ENCODE data around the gene SAMD14. TPM values are rescaled to one million over a fixed set of nuclear protein-coding genes. Genes with fewer than 3 reads are reported as not detected.
A peak's percentile ranks its signal among the peaks of the same experiment; 100 is the strongest.

Gene SAMD14
- total and polyA plus RNA-seq, 4 donors: 3.3 to 6.2 (median 4.2) TPM

GRCh38 chr17:50078430-50078829 is 51.5 kb downstream of the SAMD14 start:
- no peak overlapping the region for H3K4me3 ChIP-seq
- no peak overlapping the region for H3K27ac ChIP-seq (ENCODE audit: low read depth in 1 of 2, low read length in 1 of 2)
- H3K27me3 ChIP-seq (ENCODE audit: control insufficient read depth in 3 of 3, insufficient read depth in 3 of 3, low read length in 2 of 3): no peaks in the 10 kb centered on the region
- ATAC-seq (ENCODE audit: insufficient read depth, low FRiP score) (no peak), DNase-seq (no peak)
- no peaks in the 10 kb centered on the region for H3K9me3 ChIP-seq (ENCODE audit: control insufficient read depth in 4 of 4, insufficient read depth in 3 of 4, low read length in 3 of 4)
- no peaks in the 10 kb centered on the region for H3K4me1 ChIP-seq (ENCODE audit: control insufficient read depth in 5 of 5, insufficient read depth in 5 of 5, low read length in 5 of 5)
- H3K36me3 ChIP-seq (ENCODE audit: control insufficient read depth in 4 of 4, insufficient read depth in 4 of 4, low read length in 4 of 4): peaks cover 0 to 81% (median 6%) of the 10 kb centered on the region in 4 donors
- WGBS, 2 donors: 92 to 97% methylated on average over 4 of the region's 4 CpGs
- no peak for TF ChIP-seq CTCF (IDR thresholded peaks at IDR 0.05; ENCODE audit: control extremely low read depth, extremely low read depth)
- H3K9ac ChIP-seq (ENCODE audit: insufficient read depth in 1 of 2, low read length in 2 of 2): no peak overlapping the region

- H3K9ac ChIP-seq (ENCODE audit: insufficient read depth in 1 of 2, low read length in 2 of 2): no peak overlapping the region
- H3K4me3 ChIP-seq: no peak overlapping the region
- no peak for ATAC-seq (ENCODE audit: insufficient read depth, low FRiP score)
- H3K27ac ChIP-seq (ENCODE audit: low read depth in 1 of 2, low read length in 1 of 2): no peak overlapping the region
- H3K9me3 ChIP-seq (ENCODE audit: control insufficient read depth in 4 of 4, insufficient read depth in 3 of 4, low read length in 3 of 4): peaks cover 0 to 2% (median 0%) of the 10 kb centered on the region in 4 donors
- no peaks in the 10 kb centered on the region for H3K4me1 ChIP-seq (ENCODE audit: control insufficient read depth in 5 of 5, insufficient read depth in 5 of 5, low read length in 5 of 5)
- H3K36me3 ChIP-seq (ENCODE audit: control insufficient read depth in 4 of 4, insufficient read depth in 4 of 4, low read length in 4 of 4): peaks cover 0 to 88% (median 6%) of the 10 kb centered on the region in 4 donors
- TF ChIP-seq CTCF (IDR thresholded peaks at IDR 0.05; ENCODE audit: control extremely low read depth, extremely low read depth): no peak
- WGBS, 2 donors: 69 to 79% methylated on average over 39 of the region's 39 CpGs
- peak in 1 of 3 donors; percentile 35 for DNase-seq
- no peaks in the 10 kb centered on the region for H3K27me3 ChIP-seq (ENCODE audit: control insufficient read depth in 3 of 3, insufficient read depth in 3 of 3, low read length in 2 of 3)
Measured at GRCh38 chr17:50076591-50077235, 53.2 kb downstream of the SAMD14 start.

- Histone ChIP-seq H3K4me3 (no peak overlapping the region), H3K9me3 (ENCODE audit: control insufficient read depth in 4 of 4, insufficient read depth in 3 of 4, low read length in 3 of 4) (peaks cover 0 to 7% (median 0%) of the 10 kb centered on the region in 4 donors), H3K27ac (ENCODE audit: low read depth in 1 of 2, low read length in 1 of 2) (no peak overlapping the region), H3K9ac (ENCODE audit: insufficient read depth in 1 of 2, low read length in 2 of 2) (no peak overlapping the region), H3K27me3 (ENCODE audit: control insufficient read depth in 3 of 3, insufficient read depth in 3 of 3, low read length in 2 of 3) (no peaks in the 10 kb centered on the region), H3K4me1 (ENCODE audit: control insufficient read depth in 5 of 5, insufficient read depth in 5 of 5, low read length in 5 of 5) (no peaks in the 10 kb centered on the region), H3K36me3 (ENCODE audit: control insufficient read depth in 4 of 4, insufficient read depth in 4 of 4, low read length in 4 of 4) (peaks cover 0 to 88% (median 9%) of the 10 kb centered on the region in 4 donors)
- ATAC-seq (ENCODE audit: insufficient read depth, low FRiP score) (no peak), DNase-seq (no peak)
- no peak for TF ChIP-seq CTCF (IDR thresholded peaks at IDR 0.05; ENCODE audit: control extremely low read depth, extremely low read depth)
- WGBS, 2 donors: 94% methylated on average over 16 of the region's 16 CpGs
Measured at GRCh38 chr17:50076221-50076590, 53.8 kb downstream of the SAMD14 start.

All from lung (tissue), 12 donors.